SU-DHL-6 (cell line): ENCODE measurements around the gene PLIN4.

Experiments
- CTCF ChIP-seq: fragments of 200-600 bp; sonication (generic); IDR thresholded peaks from one replicate; pipeline ENCODE4 v1.5.1; 2017; ENCODE audit warnings: antibody characterized with exemption, mild to moderate bottlenecking, low read length, moderate library complexity; ENCODE audit not compliant: insufficient read depth, poor library complexity, severe bottlenecking
- EZH2phosphoT487 ChIP-seq: fragments of 200-600 bp; sonication (generic), shearing (Covaris generic); conservative IDR thresholded peaks from 2 replicates; pipeline ENCODE4 v1.6.1; 2018; ENCODE audit warnings: mild to moderate bottlenecking, antibody characterized with exemption, low read length, moderate library complexity, mixed read lengths

GRCh38 chr19:4550479-4551050, 32.3 kb upstream of the PLIN4 start:
- TF ChIP-seq CTCF = no peak
- TF ChIP-seq EZH2phosphoT487 = no peak
